HG03520 (cell line): ENCODE results near the gene MAD2L1BP.
"Not testable (repeated sequence)": the region's sequence is repeated elsewhere in the genome, so short reads cannot be mapped to it uniquely, and the experiment has no call there.

Experiments
- ATAC-seq: cut with Tn5 transposase; IDR thresholded peaks from one replicate; pipeline ENCODE4 v1.9.1; 2021; ENCODE audit warnings: mild to moderate bottlenecking, moderate library complexity; ENCODE audit not compliant: unreplicated experiment

MAD2L1BP gene

GRCh38 chr6:43625393-43625992 is 10.1 kb upstream of the MAD2L1BP start:
- ATAC-seq: no peak

DNA sequence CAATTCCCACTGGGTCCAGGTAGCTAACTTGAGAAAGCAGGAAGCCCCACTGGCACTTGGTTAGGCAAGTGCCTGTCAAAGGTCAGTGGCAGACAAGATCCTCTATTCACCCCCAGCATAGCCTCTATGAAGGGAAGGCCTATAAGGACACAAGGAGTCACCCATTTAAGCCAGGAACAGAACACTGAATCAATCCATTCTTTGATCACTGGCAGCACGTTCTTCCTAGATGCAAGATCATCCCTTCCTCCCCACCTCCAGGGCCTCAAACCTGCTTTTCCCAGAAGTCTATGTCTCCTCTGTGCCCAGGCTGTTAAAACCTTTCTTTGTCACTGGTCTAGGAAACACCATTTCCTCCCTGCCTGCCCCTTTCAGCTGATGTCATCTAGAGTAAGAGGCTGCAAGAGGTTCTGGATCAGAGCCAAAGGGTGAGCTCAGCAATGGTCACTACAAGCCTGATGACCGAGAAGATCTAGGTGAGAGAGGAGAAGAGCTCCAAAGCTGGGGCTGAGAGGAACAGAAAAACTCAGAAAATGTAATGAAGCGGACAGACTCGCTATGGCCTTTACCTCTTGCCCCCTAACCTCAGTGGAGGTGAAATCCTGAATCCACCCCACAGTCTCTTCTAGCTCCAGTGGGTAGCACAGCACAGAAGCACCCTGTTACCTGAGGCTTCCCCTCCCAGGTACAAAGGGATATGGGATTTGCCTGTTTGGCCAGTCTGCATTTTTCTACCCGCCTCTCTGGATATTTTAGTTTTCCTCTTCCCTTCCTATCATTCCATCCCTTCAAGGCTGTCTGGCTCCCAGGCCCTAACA is 8.4 kb upstream of the MAD2L1BP start:
- ATAC-seq: no peak

DNA sequence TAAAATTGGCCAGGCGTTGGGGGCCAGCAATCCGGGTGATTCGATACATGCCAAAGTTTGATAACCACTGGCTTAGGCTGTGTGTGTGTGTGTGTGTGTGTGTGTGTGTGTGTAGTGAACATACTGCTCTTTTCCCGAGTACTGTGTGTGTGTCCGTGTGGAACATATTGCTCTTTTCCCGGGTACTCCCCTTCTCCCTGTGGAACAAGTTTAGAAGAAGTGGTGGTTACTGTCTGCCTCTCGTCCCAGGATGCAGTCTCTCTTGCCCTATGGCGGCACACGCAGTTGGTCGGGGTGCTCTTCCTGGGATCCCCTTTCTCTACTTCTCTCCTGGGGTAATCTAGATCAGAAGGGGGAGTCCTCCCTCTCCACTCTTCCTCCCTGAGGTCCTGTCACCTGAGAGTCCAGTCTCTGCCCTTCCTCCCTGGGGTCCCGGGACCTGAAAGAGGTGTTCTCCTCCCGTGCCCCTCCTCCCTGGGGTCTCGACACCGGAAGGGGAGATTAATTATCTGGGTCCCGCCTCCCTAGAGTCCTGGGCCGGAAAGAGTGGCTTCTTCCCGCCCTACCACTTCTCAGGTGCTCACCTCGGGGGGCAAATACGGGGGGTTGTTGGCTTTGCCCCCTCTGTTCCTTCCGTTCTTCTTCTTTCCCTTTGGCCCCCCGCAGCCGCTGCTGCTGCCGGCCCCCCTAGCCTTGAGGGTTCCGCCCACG is 7.1 kb upstream of the MAD2L1BP start:
- no peak for ATAC-seq

DNA sequence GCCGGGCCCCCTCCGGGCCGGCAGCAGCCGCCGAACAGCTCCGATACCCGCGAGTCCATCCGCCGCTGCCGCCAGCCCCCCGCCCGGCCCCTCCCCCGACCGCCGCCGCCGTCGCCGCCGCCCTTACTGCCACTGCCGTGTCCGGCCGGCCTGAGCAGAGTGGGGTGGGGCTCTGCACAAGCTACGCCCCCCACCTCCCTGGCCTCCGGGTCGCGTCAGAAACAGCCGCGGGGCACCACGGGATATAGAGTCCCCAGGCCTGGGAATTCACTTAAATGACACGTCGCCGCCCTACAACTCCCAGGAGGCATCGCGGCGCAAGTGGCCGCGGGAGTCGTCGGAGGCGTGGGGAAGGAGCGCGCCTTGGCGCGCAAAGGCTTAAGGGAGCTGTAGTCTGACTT is 6.5 kb upstream of the MAD2L1BP start, which contains the start of gene GTPBP2:
GTPBP2 (minus strand) TSS at position 161 of the 401 bp plus-strand sequence; CDS start at position 59, 102 bp downstream.
- ATAC-seq: peak; percentile 81

- peak; percentile 60 for ATAC-seq
Measured at GRCh38 chr6:43629505-43630300, 5.9 kb upstream of the MAD2L1BP start.

GRCh38 chr6:43630980-43631619 is 4.5 kb upstream of the MAD2L1BP start:
- no peak for ATAC-seq

GRCh38 chr6:43633002-43633401 is 2.6 kb upstream of the MAD2L1BP start:
- not testable (repeated sequence) for ATAC-seq

DNA sequence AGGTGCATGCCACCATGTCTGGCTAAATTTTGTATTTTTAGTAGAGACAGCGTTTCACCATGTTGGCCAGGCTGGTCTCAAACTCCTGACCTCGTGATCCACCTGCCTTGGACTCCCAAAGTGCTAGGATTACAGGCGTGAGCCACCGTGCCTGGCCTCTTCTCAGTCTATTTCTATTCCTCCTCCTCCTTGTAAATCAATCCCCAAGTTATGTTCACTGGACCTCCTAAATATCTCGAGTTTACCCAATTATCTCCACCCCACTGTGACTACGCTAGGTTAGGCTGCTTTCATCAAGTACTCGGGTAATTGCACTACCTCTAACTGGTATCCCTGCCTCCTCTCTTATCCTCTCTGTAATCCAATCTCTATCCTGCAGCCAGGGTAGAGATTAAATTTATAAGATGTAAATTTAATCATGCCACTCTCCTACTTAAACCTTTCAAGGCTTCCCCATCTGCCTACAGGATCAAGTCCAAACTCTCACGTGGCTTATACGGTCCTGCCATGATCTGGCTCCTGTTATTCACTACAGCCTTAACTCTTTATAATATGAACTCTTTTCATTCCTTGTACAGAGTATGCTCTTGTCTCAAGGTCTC is 837 bp upstream of the MAD2L1BP start:
- no peak for ATAC-seq

GRCh38 chr6:43636308-43636659 is 644 bp downstream of the MAD2L1BP start:
- ATAC-seq: peak; percentile 9

- ATAC-seq: no peak
Measured at GRCh38 chr6:43639984-43640800, 4.6 kb downstream of the MAD2L1BP start.

- no peak for ATAC-seq
Measured at GRCh38 chr6:43644940-43645612, 9.4 kb downstream of the MAD2L1BP start, which contains the start of gene RSPH9. TSS of gene RSPH9 (plus strand) at chr6:43645036. CDS start at chr6:43645099, 63 bp downstream.

- no peak for ATAC-seq
Measured at GRCh38 chr6:43645613-43645964, 9.9 kb downstream of the MAD2L1BP start.

DNA sequence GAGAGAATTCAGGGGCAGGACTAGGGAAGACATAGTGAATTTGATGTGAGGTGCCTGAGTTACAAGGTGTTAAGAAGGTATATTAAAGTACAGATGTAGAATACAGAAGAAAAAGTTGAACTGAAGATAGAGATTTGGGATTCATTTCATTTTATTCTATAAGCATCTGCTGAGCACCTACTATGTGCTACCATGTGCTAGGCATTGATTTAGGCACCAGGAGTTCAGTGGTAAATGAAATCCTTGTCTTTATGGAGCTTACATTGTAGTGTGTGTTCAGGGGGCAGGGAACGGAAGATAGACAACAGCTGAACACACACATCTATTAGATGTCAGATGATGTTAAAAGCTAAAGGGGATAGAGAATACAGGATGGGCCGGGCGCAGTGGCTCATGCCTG is 12.0 kb downstream of the MAD2L1BP start:
- no peak for ATAC-seq

GRCh38 chr6:43648248-43648647 is 12.6 kb downstream of the MAD2L1BP start:
- ATAC-seq: no peak

DNA sequence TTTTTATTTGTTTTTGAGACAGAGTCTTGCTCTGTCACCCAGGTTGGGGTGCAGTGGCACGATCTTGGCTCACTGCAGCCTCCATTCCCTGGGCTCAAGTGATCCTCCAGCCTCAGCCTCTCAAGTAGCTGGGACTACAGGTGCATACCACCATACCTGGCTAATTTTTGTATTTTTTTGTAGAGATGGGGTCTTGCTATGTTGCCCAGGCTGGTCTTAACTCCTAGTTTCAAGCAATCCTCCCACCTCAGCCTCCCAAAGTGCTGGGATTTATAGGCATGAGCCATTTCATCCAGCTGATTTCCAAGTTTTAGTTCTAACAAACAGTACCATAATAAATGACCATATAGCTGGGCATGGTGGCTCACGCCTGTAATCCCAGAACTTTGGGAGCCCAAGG is 17.2 kb downstream of the MAD2L1BP start:
- not testable (repeated sequence) for ATAC-seq

DNA sequence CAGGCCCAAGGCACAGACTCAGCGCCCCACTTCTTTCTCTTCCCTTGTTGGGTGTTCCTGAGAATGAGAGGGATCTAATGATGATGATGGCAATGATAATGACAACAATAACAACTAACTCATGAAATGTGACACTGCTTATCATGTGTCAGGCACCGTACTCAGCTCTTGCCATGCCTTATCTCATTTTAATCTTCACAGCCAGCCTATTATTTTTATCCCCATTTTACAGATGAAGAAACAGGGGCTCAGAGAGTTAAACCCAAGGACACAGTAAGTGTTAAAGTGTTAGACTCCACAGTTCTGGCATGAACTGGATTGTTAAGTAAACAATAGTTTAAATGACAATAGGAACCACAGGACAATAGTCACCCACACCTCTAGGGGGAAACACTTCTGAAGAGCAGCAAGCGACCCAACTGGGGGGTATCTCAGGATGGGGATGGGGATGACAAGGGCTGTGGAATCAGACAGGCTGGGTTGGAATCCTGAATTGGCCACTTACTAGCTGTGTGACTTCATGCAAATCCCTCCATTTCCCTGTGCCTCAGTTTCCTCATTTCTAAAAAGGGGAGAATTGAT is 21.7 kb downstream of the MAD2L1BP start:
- no peak for ATAC-seq

GRCh38 chr6:43658161-43658560 is 22.5 kb downstream of the MAD2L1BP start:
- no peak for ATAC-seq

GRCh38 chr6:43662948-43663347 is 27.3 kb downstream of the MAD2L1BP start:
- not testable (repeated sequence) for ATAC-seq
